LoVo (cell line): ENCODE results near the gene ZCCHC7.
"Not testable (repeated sequence)": the region's sequence is repeated elsewhere in the genome, so short reads cannot be mapped to it uniquely, and the experiment has no call there.

ENCODE experiments used
- DNase-seq: peaks from one replicate; pipeline ENCODE4 v3.0.0-alpha.2; 2016; ENCODE audit warnings: low spot score

The ZCCHC7 gene

DNA sequence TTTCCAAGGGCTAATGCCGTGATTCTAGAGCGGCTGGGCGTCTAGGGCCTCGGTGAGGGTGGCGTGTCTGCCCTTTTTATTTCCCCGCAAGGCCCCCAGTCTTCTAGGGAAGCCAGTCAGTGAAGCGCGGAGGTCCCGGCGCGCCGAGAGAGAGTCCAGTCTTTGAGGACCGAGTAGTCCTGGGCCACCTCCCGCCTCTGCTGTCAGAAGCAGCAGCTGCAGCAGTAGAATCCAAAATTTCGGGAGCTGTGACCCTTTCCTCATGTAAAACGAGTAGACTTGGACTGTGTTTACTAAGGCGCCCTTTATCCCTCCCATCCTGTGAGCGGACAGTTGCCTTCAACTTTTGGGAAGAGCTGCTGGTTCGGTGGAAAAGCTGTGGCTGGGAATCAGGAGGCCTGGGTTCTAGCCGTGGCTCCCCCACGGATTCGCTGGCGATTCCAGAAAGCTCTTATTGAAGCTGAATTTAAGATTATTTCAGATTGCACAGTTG, 515 bp downstream of the ZCCHC7 start:
- DNase-seq, result not testable (repeated sequence)

DNA sequence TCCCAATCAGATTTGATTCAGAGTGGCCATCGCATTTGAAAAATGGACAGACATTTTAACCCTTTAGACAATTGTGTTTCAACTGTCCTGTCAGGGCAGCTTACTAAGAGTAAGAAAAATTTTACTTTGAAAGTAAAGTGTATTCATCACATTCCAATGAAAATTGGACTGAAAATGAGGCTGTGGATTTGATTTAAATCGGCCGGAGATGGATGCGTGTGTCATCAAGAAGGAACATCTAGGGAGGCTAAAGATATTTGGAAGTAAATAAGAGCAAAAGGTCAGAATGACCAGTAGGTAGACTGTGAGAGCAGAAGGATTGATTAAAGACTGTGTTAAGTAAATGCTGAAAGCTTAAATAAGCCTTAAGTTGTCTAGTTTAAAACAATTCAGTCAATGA, 1.5 kb downstream of the ZCCHC7 start:
- DNase-seq, result no peak

DNA sequence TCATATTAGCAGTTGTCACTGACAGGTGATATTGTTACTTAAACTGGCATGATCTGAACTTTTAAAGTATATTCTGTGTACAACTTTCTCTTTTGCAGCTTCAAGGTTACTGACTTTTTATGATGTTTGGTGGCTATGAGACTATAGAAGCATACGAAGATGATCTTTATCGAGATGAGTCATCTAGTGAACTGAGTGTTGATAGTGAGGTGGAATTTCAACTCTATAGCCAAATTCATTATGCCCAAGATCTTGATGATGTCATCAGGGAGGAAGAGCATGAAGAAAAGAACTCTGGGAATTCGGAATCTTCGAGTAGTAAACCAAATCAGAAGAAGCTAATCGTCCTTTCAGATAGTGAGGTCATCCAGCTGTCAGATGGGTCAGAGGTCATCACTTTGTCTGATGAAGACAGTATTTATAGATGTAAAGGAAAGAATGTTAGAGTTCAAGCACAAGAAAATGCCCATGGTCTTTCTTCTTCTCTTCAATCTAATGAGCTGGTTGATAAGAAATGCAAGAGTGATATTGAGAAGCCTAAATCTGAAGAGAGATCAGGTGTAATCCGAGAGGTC, 5.9 kb downstream of the ZCCHC7 start:
- no peak for DNase-seq

DNA sequence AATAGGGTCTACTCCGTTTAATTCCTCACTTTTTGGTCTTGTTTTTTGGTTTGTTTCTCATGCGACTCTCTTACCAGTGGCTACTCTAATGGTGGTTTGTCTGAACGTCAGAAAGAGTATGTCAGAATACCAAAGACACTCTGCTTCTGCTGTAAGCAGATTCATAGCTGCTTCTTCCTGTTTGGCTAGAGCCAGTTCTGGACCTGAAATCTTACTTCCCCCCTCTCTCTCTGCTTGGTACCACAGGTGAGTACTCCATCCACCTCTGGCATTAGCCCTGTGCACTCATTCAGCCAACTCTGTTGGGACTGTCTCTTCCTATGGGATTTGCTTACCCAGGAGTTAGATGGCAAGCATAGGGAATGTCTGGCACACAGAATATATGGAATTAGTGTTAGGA, 6.6 kb downstream of the ZCCHC7 start:
- no peak for DNase-seq

DNA sequence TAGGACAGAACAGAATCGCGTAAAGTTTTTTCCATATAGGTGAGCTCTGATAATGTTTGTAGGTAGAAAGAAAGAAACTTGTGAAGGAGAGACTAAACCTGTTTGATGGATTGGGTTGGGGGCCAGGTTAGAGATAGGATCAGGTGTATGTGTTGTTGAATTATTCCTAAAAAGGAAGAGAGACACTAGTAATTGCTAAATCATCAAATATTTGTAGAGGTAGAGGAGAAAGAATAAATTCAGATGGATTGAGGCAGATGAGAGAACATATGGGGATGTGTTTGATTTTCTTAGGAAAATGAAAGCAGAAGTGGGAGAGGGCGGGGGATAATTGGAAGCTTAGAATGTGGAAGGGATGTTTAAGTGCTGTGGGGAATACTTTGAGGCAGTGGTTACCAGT, 7.7 kb downstream of the ZCCHC7 start:
- no peak for DNase-seq

DNA sequence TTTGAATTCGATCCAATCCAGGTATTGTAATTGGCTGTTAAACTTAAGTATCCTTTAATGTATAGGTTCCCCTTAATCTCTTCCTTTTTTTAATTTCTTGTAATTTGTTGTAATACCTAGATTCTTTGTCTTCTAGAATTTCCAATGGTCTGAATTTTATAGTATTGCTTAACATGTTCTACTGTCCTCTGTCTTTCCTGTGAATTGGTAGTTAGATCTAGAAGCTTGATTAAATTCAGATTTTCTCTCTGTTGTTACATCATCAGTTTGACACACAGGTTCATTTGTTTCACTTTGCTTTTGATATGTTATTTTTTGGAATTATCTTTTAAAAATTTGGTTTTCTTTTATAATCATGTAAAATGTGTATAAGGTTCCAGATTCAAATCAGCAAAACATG, 13.8 kb downstream of the ZCCHC7 start:
- DNase-seq, result no peak

DNA sequence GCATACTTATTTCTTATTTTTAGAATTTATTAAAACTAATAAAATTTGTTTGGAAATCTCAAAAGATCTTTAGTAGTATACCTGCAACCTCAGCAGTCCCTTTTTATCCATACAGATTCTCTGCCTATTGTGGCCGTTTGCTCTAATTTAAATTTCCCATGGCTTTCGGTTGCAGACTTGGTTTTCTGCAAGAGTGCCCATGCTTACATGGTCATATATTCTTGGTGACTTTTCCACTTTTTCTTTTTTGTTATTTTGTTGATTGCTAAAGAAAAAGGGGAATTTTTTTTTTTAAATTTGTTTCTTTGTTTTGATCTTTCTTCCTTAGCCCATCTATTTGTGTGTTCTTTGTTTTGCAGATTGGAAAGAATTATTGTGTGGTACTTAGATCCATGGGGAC, 20.6 kb downstream of the ZCCHC7 start:
- DNase-seq, result no peak

DNA sequence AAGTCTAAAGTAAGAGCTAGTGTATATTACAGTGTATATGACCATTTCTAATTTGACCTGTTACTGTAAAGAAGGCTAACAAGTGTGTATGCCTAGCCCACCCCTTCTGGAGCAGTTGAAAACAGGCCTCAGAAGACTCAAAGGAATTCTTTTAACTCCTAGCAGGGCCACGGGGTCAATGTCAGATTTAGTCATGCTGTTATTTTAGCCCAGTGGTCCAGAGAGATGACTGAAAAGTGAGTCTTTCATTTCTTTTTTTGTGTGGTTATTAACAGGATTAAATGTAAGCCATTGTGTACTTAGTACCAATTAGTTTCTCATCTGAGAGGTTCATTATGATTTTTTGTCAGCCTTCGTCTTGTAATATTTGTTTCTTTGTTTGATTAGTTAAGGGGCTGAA, 24.4 kb downstream of the ZCCHC7 start:
- DNase-seq, result no peak

DNA sequence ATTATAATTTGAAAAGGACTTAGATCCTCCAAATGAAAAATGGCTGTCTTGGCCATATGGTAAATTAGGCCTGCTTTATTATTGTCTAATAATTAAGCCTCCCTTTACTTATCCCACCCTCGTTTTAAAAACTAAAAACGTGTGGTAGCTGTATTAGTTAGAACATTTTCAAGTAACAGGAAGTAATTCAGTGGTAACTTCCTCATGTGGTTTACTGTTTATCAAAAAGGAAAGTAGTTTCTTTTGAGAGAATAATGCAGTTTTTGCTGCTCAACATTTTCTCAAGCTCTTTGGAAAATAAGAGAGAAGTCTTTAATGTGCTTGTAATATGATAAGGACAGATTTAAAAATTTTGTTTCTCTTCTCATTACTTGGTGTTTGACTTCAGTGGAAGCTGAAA, 26.0 kb downstream of the ZCCHC7 start:
- DNase-seq, result no peak

DNA sequence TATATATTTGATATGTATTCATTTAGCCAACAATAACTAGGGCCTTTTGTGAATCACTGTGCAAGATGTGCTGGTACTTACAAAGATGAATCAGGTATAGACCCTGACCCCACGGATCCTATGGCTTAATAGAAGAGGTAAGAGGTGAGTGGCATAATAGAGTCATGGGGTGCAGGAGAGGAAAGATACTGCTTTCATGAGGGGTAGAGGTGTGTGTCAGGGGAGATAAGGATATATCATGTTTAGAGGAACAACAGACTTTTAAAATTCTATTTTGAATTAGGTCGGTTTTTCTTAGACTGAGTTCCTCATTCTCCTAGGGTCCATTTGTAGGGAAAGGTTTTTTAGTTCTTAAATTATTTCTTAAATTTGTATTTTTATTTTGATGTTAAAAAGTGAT, 27.8 kb downstream of the ZCCHC7 start:
- DNase-seq, result no peak

DNA sequence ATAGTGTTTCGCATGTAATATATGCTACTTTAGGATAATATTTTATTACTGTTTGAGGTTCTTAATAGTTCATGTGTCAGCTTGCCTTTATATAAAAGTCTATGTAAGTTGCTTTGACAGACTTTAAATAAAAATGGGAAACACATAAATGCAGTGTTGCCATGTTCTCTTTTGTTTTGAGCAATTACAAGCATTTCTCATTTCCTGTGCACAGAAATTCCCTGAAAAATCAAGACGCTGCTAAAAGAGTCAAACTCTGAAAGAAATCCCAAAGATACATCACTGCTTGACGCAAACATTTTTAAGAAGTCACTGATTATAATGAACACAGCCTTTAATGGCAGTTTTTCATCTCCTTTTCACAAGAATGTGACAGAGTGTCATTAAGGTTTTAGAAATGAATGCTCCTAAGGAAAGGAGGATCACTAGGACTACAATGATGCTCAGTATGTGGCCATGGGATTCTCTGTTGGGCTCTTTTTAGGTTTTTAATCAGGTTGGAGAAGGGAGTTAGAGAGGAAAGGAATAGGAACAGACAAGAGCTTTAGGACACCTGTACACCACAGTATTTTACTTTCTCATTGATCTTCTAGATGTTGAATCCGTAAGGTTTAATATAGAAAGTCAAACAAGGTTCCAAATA, 29.4 kb downstream of the ZCCHC7 start:
- no peak for DNase-seq

DNA sequence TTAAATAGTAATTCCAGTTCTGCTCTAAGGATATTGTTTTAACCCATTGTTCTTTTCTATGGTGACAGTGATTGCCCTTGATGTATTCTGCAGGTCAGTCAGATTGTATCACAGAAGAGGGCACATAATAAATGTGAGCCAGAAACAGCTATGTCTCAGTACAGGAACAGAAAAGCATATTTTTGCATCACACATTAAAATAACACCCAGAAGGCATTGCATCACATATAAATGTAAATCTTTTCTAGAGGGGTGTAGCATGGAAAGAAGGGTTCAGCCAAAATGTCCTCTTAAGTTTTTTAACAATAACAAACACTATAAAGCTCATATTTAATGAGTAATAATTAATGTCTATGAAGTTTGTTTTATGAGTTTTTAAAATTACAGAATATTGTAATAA, 30.0 kb downstream of the ZCCHC7 start:
- DNase-seq, result no peak

DNA sequence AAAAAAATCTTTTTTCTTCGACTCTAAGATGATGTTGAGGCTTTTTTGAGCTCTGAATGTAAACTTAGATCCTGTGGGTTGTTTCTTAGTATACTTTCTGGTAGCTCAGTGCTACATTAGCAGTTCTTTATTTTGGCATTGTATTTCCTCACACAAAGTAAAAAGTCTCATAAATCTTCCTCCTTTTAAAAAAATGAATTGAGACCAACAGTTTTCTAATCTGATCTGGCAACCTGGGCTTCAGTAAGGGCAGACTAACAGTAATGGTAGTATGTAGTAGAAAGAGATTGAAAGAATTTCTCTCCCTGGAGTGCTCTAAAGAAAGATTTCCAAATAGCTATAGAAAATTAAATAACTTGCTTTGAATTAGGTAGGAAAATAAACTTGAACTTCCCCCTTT, 31.4 kb downstream of the ZCCHC7 start:
- no peak for DNase-seq

DNA sequence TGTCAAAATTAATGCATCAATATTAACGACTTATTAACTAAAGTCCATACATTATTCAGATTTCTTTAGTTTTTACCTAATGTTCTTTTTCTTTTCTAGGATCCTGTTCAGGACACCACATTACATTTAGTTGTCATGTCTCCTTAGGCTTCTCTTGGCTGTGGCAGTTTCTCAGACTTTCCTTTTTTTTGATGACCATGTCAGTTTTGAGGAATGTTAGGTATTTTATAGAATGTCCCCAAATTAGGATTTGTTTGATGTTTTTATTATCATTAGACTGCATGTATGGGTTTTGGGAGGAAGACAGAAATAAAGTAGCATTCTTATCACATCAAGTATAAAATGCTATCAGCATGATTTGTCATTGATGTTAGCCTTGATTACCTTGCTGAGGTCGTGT, 32.0 kb downstream of the ZCCHC7 start:
- DNase-seq, result no peak

DNA sequence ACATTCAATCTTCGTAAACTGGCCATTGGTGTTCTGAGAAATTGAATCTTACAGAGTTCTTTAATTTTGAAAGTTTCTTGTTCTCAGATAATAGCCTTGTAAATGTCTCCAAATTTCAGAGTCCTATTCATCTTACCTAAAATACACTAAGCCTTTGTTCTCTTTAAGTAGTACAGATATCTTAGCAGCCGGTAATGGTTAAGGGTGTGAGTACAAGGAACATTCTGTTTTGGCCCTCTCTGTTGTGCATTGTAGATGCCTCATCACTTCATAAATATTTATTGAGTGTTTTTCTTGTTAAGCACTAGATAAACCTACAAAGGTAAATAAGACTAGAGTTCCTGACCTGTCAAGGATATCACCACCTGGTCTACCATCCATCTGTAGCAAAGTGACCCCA, 35.2 kb downstream of the ZCCHC7 start:
- DNase-seq, result no peak

DNA sequence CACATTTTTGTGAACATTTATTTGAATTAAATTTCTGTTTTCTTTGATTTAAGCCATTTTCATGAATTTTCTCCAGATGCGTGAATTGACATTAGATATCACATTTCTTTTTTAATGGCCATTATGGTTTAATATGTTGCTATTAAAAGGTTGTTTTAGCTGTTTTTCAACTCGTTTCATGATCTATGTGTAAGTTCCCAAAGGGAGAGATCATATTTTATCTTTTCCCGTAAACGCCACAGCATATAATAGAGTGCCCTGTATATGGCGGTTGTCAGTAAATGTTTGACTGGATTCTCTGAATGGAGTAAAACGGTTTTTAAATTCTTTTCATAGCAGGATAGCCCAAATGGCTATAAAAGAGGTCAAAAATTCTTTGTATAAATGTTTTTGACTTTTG, 35.8 kb downstream of the ZCCHC7 start:
- no peak for DNase-seq

DNA sequence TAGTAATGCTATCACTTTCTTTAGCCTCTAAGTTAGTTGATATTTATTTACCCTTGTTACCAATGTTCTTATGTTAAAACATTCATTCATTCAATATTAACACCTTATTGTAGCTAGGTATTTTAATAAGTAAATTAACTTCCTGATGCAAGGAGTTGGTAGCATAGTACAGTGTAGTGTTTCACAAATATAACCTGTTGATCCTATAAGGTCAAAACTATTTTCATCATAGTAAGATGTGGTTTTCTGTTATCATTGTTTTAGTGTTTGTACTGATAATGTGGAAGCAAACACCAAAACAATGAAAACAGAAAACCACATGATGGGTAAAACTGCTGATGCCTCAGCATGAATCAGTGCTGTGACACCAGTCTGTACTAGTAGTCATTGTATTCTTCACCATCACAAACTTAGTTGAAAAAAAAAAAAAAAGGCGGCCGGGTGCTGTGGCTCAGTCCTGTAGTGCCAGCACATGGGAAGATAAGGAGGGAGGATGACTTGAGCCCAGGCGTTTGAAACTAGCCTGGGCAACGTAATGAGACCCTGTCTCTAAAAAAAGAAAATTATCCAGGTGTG, 36.5 kb downstream of the ZCCHC7 start:
- no peak for DNase-seq

DNA sequence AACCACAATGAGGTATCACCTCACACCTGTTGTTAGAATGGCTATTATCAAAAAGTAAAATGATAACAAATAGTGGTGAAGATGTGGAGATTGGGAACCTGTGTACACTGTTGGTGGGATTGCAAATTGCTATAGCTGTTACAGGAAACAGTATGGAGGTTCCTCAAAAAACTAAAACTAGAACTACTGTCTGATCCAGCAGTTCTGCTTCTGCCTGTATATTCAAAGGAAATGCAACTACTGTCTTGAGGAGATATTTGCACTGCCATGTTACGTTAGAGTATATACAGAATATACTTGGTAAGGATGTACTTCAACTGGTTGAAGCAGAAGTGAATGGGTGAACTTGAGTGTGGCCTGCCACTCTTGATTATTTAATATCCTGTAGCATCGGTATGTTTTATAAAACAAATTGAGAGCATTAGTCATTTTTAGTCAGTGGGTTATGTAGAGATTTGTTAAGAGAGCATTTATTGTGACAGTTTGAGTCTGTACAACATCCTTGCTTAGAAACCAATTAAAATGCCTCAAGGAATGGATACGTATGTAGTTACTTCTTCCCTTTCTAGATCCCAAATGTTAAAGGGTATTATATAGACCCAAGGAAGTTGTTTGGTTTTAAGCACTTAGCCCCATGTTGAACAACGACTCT, 37.5 kb downstream of the ZCCHC7 start:
- no peak for DNase-seq

DNA sequence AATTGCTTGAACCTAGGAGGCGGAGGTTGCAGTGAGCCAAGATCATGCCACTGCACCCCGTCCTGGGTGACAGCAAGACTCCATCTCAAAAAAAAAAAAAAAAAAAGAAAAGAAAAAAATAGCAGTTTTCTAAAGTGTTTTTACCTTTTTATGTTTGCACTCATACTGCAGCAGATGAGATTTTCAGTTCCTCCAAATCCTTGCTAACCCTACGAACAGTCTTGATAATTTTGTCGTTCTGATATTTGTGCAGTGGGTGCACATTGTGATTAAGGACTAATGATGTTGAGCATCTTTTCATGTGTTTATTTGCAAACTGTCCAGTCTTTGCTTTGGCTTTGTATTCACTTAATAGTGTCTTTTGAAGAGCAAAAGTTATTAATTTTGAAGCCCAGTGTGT, 42.9 kb downstream of the ZCCHC7 start:
- DNase-seq, result no peak

DNA sequence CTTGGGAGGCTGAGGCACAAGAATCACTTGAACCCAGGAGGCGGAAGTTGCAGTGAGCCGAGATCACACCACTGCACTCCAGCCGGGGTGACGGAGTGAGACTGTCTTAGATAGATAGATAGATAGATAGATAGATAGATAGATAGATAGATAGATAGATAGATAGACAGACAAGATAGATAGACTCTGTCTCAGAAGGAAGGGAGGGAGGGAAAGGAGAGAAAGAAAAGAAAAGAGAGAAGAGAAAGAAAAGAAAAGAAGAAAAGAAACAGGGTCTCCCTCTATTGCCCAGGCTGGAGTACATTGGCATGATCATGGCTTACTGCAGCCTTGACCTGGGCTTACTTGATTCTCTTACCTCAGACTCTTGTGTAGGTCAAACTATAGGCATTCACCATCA, 44.0 kb downstream of the ZCCHC7 start:
- not testable (repeated sequence) for DNase-seq

DNA sequence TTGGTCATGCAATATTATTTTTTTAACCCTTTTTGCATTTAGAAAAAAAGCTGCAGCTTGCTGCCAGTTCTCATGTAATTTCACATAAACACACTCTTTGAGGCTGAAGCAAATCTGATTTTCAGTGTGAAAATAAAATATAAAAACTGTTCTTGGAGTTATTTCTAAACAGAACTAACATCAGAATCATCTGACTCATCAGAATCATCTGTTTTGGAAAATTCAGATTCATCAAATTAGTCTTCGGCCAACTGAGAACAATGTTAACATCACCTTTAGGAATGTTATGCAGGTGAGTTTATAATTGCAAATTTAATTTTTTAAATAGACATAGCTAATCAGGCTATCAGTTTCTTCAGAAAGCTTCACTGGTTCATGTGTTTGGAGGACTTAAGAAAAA, 45.3 kb downstream of the ZCCHC7 start:
- no peak for DNase-seq

DNA sequence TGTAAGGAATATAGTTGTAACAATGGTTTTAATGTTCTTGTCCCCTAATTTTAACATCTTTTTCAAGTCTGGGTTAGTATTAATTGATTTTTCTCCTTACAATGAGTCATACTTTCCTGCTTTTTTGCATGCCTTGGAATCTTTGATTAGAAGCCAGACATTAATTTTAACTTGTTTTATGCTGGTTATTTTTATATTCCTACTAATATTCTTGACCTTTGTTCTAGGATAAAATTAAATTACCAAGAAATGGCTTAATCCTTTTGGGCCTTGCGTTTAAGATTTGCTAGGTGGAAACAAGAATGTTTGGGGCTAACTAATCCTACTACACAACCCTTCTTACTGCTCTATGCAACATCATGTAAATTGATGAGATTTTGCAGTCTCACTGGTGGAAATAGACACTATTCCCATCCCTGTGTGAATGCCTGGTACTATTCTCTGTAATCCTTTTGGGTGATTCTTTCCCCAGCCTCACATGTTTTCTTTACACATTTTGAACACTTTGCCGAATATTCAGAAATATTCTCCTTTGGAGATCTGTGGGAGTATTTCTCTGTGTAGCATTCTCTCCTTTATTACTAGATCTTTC, 47.2 kb downstream of the ZCCHC7 start:
- no peak for DNase-seq

DNA sequence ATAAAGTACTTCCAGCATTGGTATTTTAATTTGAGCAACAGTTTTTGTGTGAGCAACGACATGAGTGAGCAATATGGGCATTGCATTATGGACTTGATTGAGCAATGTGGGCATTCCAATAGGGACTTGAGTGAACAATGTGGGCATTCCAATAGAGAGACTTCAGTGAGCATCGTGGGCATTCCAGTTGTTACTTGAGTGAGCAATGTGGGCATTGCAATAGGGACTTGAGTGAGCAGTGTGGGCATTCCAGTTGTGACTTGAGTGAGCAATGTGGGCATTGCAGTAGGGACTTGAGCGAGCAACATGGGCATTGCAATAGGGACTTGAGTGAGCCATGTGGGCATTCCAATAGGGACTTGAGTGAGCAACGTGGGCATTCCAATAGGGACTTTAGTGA, 52.2 kb downstream of the ZCCHC7 start:
- DNase-seq, result no peak
